SKM-1 (cell line): ENCODE results near the gene ARPP21.

Experiments used
- DNase-seq: peaks from one replicate; lab custom pipeline; 2025; ENCODE audit not compliant: unreplicated experiment; lab: John Stamatoyannopoulos, UW

ARPP21 gene

DNA sequence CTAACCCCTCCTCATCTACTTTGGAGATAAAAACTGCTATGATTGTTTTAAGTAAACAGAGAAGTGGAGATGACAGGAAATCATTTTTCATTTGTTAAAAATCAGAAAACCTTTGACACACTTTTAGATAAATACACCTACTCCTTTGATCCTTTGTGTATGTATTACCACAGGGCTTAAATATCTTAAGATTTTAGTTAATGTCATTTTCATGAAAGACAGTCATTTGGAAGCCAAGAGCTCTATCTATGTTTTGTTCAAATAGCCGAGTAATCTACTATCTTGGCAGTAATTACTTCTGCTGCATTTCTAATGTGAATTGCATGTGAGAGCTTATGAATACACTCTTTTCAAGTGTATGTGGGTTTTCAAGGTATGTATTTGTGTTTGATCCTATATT lies 2.0 kb downstream of the ARPP21 start:
- DNase-seq, result no peak

DNA sequence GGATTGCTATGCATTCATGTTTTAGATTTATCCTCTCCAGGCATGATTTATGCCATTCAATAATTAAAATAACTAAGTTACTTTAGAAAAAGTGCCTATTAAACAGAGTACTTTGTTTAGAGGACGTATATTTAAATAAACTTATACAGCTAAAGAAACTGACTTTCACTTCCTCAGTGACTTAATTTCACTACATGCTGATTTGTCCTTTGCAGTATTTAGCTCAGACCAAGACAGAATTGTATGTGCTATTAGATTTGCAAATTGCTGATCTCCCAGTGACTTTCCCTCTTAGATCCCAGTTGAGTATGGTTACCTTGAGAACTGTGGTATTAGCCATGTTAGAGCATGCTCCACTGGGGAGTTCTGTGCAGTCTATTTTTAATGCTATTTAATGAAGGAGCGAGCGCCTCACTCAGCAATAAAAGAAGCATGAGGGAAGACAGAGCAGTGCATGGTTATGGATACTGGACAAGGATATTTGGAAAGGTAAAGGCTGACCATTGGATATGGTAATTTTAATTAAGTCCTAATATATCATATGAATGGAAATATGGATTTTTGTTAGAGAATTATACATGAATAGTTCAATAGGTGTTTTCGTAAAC lies 2.7 kb downstream of the ARPP21 start:
- DNase-seq, result no peak

DNA sequence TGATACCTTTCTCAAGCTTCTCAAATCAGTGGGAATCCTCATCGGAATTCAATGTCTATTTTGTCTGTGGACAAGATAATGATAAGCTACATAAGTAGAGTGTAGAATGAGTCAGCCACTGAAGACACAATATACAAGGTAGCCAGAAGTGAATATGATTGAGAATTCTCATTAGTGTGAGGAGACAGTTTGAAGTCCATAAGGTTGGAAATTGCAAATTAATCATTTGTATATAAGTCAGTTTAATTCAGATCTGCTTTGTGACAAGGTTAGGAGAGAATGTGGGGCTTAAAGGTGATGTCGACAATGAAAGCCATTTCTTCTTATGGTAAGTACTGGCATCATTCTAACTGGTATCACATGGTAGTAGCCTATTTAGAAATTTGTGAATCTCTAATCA lies 4.2 kb downstream of the ARPP21 start:
- DNase-seq, result no peak

DNA sequence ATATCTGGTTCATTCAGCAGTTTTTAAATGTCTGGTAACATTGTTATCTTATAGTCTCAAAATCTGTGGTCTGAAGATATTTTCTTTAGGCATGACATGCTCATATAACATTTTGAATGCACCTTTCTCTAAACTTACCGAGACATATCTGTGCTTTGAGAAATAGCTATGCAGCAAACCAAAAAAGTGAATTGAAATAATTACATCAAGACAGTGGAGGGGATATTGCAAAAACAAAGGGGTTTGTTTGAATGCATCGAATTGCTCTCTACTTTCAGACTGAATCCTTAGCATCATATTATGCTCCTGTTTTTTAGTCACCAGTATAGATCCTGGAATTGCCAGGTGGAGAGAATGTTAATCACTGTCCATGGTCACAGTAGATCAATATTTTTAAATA lies 5.1 kb downstream of the ARPP21 start:
- no peak for DNase-seq

DNA sequence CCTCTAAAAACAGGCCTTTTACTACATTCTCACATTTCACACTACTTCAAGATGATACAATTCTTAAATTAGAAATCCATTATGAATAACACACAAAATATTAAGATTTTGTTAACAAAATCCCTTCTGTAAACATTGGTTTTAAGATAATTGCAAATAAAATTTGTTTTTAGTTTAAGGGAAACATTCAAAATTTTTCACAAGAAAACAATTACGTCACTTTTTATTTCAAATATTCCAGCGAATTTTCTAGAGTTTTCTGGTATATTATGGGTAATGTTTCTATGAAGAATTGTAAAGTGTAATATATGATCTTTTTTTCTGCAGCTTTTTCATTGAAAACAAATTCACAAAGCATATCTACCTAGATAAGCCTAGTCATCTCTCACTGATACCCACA lies 5.9 kb downstream of the ARPP21 start:
- no peak for DNase-seq

DNA sequence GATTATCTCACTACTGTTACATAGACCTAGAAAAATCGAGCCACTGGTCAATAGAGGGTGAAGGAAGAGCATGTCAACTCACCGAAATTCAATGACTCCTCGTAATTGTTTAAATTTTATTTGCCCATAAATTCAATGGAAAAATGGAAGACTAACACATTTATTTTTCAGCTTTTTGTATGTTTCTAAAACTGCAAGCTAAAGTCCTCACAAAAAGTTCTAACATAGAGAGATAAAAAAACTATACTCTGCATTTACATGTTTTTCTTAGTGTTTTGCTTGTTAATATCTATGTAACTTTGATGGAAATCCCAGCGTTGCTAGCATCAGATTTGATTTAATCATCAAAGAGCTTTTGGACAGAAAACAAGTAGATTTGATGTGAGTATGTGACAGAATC lies 6.8 kb downstream of the ARPP21 start:
- no peak for DNase-seq

DNA sequence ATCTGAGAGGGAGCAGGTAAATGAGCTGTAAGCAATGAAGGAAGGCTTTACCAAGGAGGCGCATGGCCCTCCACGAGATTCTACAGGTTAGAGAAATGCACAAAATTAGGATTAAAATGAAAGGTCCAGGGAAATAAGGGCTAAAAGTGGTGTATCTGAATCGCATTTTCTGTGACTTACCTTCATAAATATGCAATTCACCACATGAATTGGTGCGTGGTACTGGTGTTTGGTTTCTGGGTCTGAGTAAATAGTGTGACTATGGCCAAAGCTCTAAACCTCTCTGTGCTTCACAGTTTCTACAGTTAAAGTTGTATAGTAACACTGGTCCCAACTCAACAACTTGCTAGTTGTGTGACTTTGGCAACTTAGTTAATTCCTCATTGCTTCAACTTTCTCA lies 8.1 kb downstream of the ARPP21 start:
- DNase-seq, result no peak

DNA sequence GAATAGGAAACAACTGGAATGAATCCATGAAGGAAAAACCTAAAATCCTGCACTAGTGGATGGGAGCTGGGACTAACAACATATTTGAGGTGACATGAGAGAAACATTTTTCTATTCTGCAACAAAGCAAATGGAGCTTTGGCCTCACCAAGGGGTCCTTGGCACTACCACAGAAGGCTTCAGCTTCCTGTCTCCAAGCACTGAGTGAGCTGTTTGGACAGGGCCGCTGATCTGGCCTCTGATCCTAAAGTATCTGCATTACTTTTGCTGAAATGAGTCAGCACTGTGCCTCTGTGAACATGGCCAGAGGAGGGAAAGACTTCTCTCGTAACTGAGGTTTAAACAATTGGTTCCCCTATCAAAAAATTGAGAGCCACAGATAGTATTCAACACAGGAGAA lies 9.0 kb downstream of the ARPP21 start:
- no peak for DNase-seq

DNA sequence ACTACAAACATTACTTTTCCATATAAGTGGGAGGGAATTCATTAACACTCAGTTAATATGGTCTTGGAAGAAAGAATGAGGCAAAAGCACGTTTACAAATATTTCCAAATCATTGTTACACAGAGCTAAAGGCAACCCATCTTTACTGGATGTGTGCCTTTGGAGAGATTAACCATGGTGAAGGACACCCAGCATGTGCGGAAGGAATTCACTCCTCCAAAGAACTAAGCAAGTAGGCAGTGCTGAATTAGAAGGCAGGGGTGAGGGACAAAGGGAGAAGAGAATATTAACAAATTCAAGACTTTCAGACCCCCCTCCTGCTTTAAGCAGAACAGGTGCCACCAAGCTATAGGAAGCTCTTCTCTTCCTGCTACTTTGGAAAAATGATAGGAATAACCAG lies 10.1 kb downstream of the ARPP21 start:
- no peak for DNase-seq

DNA sequence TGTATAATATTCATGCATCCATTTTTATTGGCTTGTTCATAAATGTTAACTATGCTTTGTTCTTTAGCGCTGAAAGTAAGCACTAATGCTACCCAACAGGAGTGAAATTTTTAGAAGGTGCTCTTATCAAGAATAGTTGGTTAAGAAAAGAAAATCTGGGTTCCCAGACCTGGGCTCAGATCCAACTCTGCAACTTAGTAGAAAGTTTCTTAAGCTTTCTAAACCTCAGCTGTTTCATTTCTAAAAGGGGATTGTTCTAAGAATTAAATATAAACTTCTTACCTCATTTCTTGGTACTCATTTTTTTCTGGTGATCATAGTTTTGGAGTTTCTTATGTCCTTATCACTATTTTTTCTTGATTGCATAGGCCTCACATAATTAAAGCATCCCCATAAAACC lies 12.1 kb downstream of the ARPP21 start:
- no peak for DNase-seq

DNA sequence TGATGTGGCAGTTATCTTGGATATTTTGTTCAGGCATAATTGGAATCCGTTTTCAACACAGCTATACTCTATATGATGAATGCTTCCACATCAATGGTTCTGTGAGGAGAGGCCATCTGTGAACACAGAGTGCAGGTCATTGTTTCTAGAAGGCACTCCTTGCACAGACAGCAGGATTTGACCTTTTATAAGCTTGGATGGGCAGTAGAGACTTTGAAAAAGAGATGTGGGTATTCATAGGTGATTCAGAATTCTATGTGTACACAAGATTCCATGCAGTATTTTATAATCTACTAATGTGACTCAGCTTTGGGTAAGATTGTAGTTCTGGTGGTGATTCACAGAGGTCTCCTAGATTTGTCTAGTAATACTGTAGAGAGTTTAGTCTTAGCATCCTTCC lies 12.5 kb downstream of the ARPP21 start:
- DNase-seq, result no peak

DNA sequence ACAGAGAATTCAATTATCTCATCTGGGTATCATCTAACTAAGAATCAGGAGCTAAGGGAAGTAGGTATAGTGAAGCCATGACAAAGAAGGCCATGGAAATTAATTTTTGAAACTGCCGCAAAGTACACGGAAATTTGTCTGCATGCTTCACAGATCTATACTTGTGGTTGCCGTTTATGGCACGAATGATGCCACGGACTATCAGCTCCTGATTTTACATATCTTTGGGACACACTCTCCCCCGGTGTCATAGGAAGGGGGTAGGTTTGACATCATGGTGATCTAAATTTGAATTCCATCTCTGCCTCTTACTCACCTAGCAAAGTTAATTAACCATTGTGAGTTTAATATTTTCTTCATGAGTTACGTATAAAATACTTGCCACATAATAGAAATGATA lies 14.0 kb downstream of the ARPP21 start:
- DNase-seq, result no peak

DNA sequence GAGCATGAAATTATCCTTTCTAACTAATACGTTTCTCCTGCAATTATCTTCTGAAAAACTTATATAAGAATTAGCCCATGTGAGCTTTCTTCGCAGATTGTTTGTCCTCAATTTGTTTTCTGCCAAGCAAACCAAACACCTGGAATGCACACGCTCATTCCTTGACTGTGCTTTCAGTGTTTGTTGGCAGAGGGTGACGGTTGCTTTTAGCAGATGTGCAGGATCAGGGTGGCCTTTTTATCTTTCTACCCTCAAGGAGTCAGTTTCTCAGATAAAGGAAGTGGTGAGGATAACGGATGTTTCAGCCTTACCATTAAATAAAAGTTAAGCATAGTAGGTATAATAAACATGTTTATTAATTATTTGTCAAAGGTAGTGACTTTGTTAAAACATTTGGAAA lies 15.2 kb downstream of the ARPP21 start:
- no peak for DNase-seq

DNA sequence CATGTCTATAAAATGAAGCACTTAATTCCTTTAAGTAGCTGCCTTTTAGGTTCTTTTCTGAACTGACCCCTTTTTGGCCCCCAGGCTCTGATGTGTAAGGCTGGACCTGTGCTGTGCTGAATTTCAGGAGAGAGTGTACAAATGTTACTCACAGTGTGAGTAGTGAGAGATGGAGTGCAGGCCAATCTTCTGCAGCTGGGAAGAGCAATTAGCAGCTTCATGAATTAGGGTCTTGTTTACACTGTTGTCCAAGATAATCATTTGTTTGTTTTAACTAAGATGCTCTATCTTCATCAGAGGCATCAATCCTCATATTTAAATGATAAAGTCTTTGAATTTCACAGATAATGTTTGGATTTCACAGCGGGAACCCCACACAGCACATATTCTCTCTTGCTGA lies 19.4 kb downstream of the ARPP21 start:
- DNase-seq, result no peak

DNA sequence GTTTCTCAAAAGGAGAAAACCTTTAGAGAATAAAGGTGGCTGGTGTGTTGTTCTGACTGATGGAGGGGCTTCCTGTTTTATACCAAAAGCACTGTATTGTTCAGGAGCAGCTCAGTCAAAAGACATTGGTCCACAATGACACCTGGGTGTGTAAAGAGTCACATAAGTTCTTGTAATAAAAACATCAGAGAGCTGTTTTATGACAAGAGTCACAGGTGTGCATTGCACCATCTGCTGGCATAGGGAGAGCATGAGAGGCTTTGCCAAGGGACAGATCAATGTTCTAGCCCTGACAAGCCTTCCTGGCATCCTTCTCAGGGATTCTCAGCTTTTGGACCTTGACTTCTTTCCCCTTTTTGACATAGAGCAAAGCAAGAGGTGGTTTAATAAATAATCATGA lies 20.4 kb downstream of the ARPP21 start:
- no peak for DNase-seq

DNA sequence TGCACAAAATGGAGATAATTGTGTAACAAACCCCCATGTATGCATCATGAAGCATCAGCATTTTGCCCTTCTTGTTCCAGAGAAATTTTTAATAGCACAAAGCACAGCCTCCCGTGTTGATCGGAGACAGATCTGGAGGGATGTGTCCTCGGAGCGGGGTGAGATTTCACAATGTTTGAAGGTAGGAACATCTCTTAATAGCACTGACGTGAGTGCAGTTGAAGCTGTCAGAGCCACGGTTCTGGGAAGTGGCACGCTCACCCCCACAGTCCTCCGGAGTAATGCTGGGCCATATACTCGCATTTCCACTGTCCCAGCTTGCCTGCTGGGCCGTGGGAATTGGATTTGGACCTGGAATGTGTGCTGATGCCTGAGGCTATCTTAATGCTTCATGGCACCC lies 24.1 kb downstream of the ARPP21 start:
- no peak for DNase-seq

DNA sequence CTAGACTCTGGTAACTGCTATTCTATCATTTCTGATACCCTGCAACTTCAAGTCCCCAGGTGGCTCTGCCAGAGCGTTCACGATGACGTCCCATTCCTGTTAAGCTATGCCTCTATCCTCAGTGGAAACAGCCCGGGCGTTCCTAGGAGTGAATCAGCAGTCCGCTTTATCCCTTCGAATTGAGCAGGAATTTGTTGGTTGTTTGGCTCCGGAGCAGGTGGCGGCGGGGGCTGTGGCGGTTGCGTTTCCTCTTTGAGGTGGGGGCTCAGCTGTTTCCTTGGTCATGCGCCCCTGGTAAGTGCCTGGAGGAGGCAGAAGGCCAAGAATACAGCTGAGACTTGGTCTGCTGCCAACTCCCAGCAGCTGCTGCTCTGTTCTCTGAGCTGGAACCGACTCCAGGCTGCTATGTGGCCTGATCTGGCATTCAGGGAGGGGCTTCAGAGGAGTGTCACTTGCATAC lies 25.2 kb downstream of the ARPP21 start:
- no peak for DNase-seq

DNA sequence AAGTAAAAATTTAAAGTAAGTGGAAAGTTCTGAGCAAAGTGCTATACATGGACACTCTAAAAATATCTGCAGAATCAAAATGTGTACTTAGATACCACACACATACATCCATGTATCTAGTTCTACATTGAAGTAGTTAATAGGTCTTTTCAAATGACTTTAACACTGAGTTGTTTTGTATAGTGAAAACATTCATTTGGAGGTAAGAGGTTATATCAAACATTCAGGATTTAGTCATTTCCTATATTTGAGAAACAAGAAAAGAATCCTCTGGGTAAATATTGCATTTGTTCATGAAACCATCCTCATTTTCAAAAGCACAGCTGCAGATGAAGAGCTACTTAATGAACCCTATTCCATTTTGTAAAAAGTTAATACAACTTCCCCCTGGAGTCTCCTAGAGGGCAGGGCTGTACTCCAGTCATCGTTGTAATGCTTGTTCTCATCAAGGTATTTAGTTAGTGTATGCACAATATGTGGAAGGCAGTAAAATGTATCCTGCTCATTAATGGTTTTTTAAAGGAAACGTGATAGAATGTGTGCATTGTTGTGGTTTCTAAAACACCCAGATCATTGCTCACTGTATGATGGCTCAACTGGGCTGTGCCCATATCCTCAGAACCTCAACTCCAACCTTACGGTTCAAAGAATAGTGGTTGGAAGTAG lies 26.2 kb downstream of the ARPP21 start:
- DNase-seq, result no peak

DNA sequence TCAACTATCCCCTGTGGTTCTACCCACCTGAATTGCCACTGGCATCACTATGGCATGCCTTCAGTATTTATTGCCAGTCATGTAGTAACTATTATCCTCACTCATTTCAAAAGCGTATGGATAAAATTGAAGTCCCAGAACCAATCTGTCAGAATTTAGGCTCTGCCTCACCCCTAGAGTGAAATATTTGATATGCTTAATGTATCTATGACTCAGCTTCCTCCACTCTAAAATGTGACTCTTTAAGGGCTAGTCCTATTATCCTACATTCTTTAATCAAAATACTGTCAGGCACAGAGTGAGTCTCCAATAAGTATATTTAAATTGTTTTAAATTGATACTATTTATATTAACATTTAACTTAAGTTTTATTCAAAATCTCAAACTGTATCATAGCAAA lies 27.6 kb downstream of the ARPP21 start:
- DNase-seq, result no peak

DNA sequence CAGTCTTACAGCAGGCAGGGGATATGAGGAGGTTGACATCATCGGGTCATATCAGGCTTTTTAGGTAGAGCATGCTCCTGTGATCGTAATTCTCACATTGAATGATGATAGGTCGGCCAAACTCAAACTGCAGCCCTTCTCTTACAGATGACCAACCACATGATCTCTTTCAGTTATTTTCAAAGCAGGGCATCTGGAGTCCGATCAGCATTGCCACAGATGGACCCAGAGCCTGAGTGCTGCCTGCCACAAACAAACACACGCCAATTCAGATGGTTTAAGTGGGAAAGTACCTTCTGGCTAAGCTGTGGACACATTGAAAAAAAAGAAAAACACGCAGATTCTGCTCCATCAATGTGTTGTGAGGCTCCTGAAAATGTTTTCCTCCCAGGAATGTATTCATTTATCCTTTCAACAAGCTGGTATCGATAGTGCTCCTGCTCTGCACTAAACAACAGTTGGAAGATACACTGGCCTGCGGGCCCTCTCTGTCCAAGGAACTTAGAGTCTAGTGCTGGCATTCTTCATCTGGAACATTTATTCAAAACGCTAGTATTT lies 31.2 kb downstream of the ARPP21 start:
- no peak for DNase-seq

DNA sequence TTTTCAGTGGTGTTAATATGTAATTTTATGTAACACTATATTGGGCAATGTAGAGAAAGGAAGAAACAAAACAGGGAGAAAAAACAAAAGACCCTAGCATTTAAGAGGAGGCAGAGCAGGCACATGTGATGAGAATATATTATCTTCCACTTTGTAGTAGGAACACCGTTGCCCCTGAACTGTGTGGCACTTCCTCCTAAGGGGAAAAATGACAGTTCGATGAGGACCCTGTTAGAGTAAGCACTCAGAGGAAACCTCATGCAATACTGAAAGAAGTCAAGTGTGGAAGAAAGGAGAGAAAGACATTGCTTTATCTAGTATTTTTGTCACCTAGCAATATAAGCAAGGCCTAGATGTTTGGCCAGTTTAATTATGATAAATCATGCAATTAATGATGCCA lies 32.2 kb downstream of the ARPP21 start:
- DNase-seq, result no peak

DNA sequence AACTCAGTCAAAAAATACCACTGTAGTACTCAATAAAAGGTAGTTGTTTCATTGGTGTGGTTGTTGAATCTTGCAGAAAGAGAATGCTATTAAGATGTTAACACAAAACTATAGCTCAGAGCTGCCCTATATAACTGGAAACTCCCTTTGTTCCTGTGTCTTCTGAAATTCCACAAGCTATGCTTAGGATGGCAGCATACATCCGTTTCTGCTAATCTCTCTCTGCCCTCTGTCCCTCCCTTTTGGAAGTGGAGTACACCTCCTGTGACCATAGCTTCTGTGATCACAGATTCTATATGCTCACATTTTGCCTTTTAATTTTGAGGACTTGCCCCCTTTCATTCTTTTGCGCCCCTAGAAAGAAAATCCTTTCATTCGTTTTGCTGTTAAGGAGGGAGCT lies 33.7 kb downstream of the ARPP21 start:
- no peak for DNase-seq
